ENCODE results near the gene RIOK1.

RIOK1 gene

GRCh38 chr6:7440476-7440875 is 50.9 kb downstream of the RIOK1 start:
- no peaks in the 10 kb centered on the region for H3K36me3 ChIP-seq (ENCODE audit: control insufficient read depth, insufficient read depth, low read length)
- no peak for DNase-seq (ENCODE audit: extremely low read depth, insufficient read length)
- H3K4me3 ChIP-seq (replicated peaks; ENCODE audit: low read depth, low read length): no peak overlapping the region
- no peaks in the 10 kb centered on the region for H3K27me3 ChIP-seq (replicated peaks; ENCODE audit: control insufficient read depth, insufficient read depth, low read length)
- no peak for TF ChIP-seq CTCF (IDR thresholded peaks at IDR 0.05; ENCODE audit: insufficient read depth, low read length, poor library complexity, severe bottlenecking)

GRCh38 chr6:7441048-7441775 is 51.6 kb downstream of the RIOK1 start:
- Histone ChIP-seq H3K4me3 (replicated peaks; ENCODE audit: low read depth, low read length) (no peak overlapping the region), H3K27me3 (replicated peaks; ENCODE audit: control insufficient read depth, insufficient read depth, low read length) (no peaks in the 10 kb centered on the region), H3K36me3 (ENCODE audit: control insufficient read depth, insufficient read depth, low read length) (no peaks in the 10 kb centered on the region)
- no peak for DNase-seq (ENCODE audit: extremely low read depth, insufficient read length)
- no peak for TF ChIP-seq CTCF (IDR thresholded peaks at IDR 0.05; ENCODE audit: insufficient read depth, low read length, poor library complexity, severe bottlenecking)

GRCh38 chr6:7442467-7442866 is 52.9 kb downstream of the RIOK1 start:
- TF ChIP-seq CTCF (IDR thresholded peaks at IDR 0.05; ENCODE audit: insufficient read depth, low read length, poor library complexity, severe bottlenecking): no peak
- Histone ChIP-seq H3K4me3 (replicated peaks; ENCODE audit: low read depth, low read length) (no peak overlapping the region), H3K36me3 (ENCODE audit: control insufficient read depth, insufficient read depth, low read length) (no peaks in the 10 kb centered on the region), H3K27me3 (replicated peaks; ENCODE audit: control insufficient read depth, insufficient read depth, low read length) (no peaks in the 10 kb centered on the region)
- no peak for DNase-seq (ENCODE audit: extremely low read depth, insufficient read length)

- TF ChIP-seq CTCF (IDR thresholded peaks at IDR 0.05; ENCODE audit: insufficient read depth, low read length, poor library complexity, severe bottlenecking): no peak
Observed at GRCh38 chr6:7445101-7445500, 55.5 kb downstream of the RIOK1 start.

GRCh38 chr6:7445885-7446461 is 56.4 kb downstream of the RIOK1 start:
- no peak for DNase-seq (ENCODE audit: extremely low read depth, insufficient read length)
- TF ChIP-seq CTCF (IDR thresholded peaks at IDR 0.05; ENCODE audit: insufficient read depth, low read length, poor library complexity, severe bottlenecking): no peak

More at GRCh38 chr6:7445101-7445500, 55.5 kb downstream of the RIOK1 start:
- Histone ChIP-seq H3K27me3 (replicated peaks; ENCODE audit: control insufficient read depth, insufficient read depth, low read length) (no peaks in the 10 kb centered on the region), H3K36me3 (ENCODE audit: control insufficient read depth, insufficient read depth, low read length) (no peaks in the 10 kb centered on the region), H3K4me3 (replicated peaks; ENCODE audit: low read depth, low read length) (no peak overlapping the region)
- DNase-seq (ENCODE audit: extremely low read depth, insufficient read length): no peak

More at GRCh38 chr6:7445885-7446461, 56.4 kb downstream of the RIOK1 start:
- H3K27me3 ChIP-seq (replicated peaks; ENCODE audit: control insufficient read depth, insufficient read depth, low read length): no peaks in the 10 kb centered on the region
- no peak overlapping the region for H3K4me3 ChIP-seq (replicated peaks; ENCODE audit: low read depth, low read length)
- no peaks in the 10 kb centered on the region for H3K36me3 ChIP-seq (ENCODE audit: control insufficient read depth, insufficient read depth, low read length)

All from GM06990 (cell line).